ENCODE data around the gene PTPN23.

- TF ChIP-seq CTCF (IDR thresholded peaks at IDR 0.05) (no peak), EP300 (IDR thresholded peaks at IDR 0.05) (no peak)
Observed at GRCh38 chr3:47394881-47395280, 14.1 kb downstream of the PTPN23 start.
